HG03558 (cell line): ENCODE results near the gene SORT1.
"Not testable (repeated sequence)": the region's sequence is repeated elsewhere in the genome, so short reads cannot be mapped to it uniquely, and the experiment has no call there.

Source experiments
- ATAC-seq: cut with Tn5 transposase; IDR thresholded peaks from one replicate; pipeline ENCODE4 v1.9.1; 2021; ENCODE audit warnings: moderate number of reproducible peaks; ENCODE audit not compliant: unreplicated experiment; ENCODE audit errors: extremely low read depth

SORT1 gene

DNA sequence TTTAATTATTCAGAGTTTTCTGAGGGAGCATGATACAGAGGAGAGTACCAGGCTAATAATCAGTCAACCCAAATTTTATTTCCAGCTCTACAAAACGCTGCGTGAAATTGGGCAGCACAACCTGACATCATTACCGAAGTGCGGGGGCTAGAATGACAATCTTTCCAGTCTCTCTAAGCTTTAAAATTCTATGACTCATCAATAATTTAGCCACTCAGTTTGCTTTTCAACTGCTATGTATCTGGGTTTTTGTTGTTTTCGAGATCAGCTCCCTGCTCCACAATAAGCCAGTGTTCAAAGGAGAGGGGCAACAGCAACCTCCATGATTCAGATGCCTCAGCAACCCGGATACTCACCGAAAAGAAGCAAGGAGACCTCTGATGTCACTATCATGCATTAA lies 13.9 kb downstream of the SORT1 start:
- no peak for ATAC-seq

DNA sequence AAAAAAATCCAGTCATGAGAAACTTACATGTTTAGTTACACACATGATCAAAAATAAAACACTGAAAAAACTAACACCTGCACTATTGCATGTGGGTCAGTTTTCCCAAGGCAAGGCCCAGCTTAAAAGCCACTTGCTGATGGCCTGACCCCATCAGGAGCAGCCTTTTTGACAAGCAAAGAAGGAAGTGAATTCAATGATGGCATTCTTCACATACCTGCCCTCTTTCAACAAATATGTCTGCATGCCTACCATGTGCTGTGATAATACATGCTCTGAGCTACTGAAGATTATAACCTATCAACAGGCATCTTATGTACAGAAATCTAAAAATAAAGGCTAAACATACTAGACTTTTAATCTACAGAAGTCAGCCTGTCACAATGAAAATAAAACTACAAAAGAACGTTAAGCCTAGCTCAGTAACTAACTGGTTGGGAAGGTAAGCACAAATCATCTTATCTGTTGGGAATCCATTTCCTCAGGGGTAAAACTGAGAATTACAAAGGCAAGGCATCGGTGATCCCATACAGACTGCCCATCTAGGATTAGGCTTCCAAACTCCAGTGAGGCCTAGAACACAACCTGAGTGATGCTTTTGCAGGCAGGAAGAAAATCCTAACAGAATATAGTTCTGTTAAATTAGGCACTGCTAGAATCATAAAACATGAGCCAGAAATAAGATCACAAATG lies 14.5 kb downstream of the SORT1 start:
- ATAC-seq = no peak

DNA sequence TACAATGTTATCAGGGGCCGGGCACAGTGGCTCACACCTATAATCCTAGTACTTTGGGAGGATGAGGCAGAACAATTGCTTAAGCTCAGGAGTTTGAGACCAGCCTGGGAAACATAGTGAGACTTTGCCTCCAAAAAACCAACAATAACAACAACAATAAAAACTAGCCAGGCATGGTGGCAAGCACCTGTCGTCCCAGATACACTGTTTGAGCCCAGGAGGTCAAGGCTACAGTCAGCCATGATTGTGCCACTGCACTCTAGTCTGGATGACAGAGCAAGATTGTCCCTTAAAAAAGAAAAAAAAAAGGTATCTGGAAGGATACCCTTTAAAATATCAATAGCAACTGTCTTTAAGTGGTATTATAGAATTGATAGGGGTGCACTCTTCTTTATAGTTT lies 16.1 kb downstream of the SORT1 start:
- ATAC-seq = no peak

DNA sequence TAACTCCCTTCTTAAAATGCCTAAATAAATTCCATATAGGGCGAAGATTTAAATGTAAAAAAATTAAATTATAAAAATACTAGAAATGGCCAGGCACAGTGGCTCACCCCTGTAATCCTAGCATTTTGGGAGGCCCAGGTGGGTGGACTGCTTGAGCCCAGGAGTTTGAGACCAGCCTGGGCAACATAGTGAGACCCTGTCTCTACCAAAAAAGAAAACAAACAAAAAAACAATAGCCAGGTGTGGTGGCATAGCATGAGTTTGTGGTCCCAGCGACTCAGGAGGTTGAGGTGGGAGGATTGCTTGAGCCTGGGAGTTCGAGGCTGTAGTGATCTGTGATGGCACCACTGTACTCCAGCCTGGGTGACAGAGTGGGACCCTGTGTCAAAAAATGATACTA lies 17.8 kb downstream of the SORT1 start:
- ATAC-seq = no peak

DNA sequence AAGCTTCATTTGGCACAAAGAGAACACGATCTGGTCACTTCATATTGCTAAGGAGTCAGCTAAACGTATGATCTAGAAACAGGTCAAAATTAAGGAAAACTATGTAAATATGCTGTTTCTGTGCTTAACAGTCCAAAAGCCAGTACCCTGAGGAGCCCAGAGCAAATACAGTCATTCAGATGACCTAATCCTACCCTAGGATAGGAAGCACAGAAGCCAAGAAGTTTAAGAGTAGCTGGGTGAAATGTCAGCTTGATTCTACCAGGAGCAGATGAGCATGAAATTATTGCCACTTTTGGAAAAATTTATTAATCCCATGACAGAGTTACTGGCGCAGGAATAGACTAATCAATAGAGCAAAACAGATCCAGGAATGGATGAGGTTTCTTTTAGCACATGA lies 18.3 kb downstream of the SORT1 start:
- no peak for ATAC-seq

DNA sequence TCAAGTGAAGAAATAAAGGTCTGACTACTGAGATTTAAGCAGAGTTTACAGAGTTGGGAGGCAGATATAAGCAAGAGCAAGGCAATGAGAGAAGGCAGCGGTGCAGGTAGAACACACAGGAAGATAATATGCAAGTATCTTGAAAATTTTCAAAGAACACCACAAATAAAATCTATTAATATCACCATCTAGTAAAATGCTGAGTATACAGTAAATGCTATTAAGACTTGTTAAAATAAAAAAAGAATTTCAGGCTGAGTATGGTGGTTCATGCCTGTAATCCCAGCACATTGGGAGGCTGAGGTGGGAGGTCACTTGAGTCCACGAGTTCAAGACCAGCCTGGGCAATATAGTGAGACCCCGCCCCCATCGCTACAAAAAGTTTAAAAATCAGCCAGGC lies 20.0 kb downstream of the SORT1 start:
- ATAC-seq = no peak

DNA sequence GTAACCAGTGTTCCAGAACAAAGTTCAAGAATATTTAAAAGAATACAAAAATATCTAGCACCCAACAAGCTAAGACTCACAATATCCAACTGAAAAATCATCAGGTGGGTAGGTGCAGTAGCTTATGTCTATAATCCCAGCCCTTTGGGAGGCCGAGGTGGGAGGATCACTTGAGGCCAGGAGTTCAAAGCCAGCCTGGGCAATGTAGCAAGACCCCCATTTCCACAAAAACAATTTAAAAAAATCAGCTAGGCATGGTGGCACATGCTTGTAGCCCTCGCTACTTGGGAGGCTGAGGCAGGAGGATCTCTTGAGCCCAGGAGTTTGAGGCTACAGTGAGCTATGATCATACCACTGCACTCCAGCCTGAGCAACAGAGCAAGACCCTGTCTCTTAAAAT lies 24.0 kb downstream of the SORT1 start:
- not testable (repeated sequence) for ATAC-seq

DNA sequence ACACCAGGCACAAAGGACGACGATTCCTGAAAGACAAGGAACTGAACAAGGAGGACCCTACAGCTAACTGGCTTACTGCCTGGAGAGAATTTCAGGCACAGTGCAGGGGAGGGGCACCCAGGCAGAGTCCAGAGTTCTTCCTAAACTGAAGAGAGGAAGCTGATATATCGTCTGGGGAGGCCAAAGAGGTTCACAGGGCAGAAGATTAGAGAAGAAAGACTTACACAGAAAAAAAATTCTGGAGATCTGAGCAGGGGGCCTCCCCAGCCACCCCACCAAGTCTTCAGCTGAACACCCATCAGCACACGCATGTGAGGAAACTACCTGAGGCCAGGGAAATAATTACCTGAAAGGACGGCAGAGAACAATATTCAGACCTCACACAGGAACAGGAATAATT lies 24.6 kb downstream of the SORT1 start:
- ATAC-seq = no peak

DNA sequence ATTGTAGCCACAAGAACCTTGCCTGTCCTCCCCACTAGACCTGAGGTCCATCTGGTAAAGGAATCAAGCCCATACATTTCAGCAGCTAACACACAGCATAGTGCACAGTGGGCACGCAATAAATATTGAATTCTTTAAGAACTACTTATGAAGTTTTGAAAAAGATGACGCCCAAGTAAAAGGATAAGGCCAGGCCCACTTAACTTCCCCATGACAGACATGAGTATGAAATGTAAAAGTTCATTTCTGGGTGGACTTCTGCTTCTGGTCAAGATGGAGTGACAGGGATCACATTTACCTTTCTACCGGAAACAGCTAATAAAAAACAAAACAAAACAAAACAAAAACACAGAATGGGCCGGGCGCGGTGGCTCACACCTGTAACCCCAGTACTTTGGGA lies 25.4 kb downstream of the SORT1 start:
- no peak for ATAC-seq

DNA sequence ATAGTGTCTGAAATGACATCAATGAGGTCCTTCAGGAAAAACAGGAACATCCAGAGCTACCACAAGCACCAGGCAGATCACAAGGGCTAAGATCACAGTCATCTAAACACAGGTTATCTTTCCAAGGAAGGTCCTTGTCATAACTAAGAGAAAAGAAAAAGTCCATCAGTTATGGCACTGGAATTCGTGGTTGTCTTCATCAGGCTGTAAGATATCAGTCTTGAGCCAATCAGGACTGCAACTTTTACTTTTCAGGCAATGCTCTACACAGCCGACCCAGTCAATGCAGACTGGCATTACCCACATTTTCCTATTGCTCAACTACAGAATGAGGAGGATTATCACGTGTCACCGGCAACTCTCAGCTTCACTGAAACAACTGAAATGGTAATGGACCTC lies 26.4 kb downstream of the SORT1 start:
- ATAC-seq = no peak

DNA sequence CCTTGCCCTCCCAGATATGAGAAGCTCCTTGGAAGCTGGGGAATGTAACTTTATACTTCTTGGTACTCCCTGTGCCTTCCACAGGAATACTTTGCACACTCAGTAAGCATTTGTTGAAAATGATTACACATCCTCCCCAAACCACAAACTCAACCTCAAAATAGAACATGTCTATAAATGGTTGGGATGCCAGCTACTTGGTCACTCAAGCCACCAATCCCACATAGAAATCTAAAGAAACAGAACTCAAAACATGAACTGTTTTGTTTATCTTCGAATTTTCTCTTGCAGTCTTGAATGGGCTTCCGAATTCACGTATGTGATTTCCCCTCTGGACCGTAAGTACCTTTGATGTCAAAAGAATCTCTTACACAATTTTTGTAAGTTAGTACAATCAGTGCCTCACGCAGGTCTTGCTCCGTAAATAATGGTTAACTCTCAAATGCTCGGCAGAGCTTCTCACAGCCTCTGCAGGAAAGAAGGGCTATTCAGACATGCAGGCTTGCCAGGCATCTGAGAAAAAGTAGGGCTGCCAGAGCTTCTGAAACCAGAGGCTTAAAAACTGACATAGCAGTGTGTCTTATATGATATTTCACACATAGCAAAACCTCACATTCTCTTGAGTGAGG lies 26.9 kb downstream of the SORT1 start:
- ATAC-seq = no peak

DNA sequence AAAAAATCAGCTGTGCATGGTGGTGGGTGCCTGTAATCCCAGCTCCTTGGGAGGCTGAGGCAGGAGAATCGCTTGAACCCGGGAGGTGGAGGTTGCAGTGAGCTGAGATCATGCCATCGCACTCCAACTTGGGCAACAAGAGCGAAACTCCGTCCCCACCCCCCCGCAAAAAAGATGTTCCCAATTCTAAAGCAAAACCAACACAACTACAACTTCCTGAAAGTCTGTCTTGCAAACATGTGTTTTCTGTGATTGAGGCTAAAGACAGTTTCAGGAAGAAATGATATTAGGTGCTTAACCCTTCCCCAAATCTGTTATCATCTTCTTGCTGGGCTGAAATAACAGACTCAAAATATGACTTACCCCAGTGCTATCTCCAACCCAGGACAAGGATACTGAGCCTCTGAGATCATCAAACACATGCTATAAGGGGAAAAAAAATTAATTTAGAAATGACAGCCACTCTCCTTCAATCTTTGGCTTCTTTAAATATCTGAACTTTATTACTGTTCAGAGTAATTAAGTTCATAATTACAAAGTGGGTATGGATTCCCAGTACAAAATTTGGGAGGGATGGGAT lies 28.5 kb downstream of the SORT1 start:
- ATAC-seq = no peak

DNA sequence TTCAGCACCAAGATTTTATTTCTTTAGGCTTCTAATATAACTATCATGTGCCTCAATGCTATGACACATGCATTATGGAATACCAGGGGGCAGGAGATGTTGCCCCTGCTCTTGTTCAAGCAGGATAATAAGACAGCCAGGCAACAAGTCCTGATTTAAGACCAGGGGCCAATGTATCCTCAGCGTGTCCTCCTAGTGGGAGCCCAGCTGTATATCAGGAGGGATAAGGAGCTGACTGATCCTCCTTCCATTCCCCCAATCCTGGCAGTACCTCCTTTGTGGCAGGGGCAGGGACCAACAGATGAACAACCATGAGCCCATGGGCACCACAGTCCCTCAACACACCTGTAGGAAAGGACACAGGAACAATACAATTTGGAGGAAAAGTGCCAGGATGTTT lies 29.3 kb downstream of the SORT1 start:
- no peak for ATAC-seq

DNA sequence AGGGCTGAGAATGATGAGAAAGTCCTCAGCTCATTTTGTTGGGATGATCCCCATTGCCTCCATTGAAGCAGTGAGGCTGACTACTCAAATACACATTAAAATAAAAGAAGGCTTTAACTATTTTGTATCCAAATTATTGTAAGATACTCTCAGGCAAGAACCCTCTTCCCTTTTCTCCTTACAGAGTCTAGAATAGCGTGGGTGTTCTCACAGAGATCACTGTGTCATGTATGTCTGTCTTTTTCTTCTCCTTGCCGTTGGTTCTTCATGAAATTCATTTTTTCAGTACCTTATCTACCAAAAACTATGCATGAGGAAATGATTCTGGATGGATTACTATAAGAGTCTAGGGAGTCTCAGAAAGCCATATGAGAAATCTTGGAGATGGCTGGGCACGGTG lies 30.1 kb downstream of the SORT1 start:
- no peak for ATAC-seq

DNA sequence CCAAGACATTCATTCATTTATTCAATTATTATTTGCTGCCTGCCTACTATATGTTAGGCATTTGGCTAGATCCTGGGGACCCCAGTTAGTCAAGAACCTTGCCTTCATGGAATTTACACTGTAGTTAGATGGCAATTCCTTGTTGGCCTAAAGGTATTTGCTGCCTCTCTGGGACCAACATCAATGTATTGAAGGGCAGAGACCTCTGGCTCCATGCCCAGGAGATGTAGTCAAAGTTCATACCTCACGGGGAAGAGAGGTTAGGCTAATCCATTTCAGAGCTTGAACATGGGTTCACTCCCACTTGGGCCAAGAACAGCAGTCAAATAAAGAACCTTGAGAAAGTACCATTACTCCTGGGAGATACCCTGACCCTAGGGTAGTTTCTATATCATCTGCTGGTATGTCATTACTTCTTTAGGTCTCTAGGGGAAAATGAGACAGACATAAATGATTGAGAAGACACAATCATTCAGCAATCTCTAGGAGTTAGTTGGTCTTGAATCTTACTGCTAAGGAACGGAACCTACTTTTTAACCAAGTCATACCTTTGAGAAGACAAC lies 32.0 kb downstream of the SORT1 start:
- ATAC-seq = no peak

DNA sequence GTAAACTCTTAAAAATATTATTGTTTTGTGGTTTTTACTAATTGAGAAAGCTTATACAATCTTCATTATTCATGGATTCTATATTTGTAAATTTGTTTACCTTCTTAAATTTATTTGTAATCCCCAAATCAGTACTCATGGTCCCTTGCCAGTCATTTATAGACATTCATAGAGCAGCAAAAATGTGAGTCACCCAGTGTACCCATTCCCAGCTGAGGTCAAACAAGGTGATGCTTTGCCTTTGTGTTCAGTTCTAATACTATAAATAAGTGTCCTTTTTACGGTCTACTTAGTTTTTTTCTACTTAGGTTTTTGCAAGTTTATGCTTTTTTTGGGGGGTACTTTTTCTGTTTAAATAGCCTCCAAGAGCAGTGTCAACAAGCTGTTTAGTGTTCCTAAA lies 36.1 kb downstream of the SORT1 start:
- no peak for ATAC-seq

DNA sequence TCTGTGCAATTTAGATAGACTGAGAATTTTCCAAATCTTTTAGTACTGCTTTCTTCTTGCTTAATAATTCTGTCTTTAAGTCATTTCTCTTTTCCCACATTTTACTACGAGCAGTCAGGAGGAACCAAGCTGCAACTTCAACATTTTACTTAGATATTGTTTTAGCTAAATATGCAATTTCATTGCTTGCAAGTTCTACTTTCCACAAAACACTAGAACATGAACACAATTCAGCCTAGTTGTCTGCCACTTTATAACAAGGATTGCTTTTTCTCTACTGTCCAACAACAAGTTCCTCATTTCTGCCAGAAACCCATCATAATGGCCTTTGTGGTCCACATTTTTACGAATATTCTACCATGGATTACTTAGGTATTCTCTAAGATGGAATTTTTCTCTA lies 36.6 kb downstream of the SORT1 start:
- no peak for ATAC-seq

DNA sequence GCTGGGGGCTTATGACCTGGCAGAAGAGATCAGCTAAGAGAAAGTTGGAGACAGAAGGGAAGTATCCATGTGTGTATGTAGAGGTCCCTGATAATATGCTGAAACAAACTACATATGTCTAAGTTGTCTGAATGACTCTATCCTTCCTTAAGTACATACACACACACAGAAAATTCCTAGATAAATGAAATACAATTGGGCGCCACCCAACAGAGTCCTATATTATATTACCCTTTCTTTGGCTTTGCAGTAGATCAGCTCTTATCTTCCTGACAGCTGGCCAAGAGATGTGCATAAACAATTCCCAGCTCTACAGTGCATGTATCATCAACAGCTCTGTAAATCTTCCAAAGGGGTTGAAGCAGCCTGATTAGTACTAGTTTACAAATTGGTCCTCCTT lies 40.1 kb downstream of the SORT1 start:
- ATAC-seq = no peak

DNA sequence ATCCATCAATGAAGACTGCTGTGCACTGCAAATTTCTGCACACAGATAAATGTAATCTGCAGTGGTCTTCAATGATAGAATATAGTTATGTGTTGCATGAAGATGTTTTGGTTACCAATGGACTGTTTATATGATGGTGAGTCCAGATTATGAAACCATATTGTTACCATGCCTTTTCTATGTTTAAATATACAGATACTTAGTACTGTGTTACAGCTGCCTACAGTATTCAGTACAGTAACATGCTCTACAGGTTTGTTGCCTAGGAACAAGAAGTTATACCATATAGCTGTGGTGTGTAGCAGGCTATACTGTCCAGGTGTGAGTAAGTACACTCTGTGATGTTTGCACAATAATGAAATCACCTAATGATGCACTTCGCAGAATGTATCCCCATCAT lies 40.8 kb downstream of the SORT1 start:
- ATAC-seq = no peak

DNA sequence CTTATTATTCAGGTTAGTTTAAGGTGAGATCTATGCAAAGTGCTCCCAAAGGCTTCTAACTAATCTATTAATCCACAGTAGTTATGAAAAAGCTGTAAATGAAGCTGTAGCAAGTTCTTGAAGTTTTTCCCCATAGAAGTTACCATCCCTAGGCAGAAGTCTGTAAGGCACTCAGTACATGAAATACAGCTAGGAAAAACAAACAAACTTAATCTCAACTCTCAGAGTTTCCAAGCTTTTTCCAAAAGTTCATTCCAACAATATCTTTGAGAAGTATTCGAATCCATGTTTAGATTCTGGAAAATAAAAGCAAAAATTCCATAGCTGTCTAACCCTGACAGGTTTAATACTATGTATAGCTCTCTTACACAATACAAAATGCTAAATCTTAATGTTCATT lies 41.2 kb downstream of the SORT1 start:
- no peak for ATAC-seq

DNA sequence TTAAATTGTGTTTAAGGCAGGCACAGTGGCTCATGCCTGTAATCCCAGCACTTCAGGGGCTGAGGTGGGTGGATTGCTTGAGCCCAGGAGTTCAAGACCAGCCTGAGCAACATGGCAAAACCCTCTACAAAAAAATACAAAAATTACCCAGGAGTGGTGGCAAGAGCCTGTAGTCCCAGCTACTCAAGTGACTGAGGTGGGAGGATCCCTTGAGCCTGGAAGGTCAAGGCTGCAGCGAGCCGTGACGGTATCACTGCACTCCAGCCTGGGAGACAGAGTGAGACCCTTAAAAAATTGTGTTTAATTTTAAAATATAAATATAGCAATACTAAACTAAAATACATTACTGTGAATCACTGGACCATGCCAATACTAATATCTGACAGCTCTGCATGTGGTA lies 42.8 kb downstream of the SORT1 start:
- ATAC-seq = no peak

DNA sequence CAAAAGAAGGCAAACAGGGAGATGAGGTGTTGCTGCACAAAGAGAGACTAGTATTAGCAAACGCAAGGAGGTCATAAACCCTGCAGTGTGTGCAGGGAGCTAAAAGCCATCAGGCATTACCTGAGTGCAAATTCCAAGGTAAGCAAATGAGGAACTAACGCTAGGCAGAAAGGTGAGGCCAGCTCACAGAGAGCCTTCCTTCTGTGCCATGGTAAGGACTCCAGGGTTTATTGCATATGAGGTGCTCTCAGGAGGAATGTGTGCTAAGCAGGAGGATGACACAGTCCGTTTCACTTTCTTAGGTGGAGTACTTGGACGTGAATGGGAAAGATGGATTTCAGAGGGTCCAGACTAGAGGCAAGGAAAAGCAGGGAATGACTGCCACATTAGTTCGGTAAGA lies 46.3 kb downstream of the SORT1 start:
- ATAC-seq = no peak
